Stimulated activated CD4-positive, alpha-beta T cell treated with anti-CD3 and anti-CD28 coated beads, TNF-alpha, amount 100 ng/mL, for 1 hour (primary cell): Measurements from ENCODE around the gene POLR2E.
A peak's percentile ranks its signal among the peaks of the same experiment; 100 is the strongest.

ENCODE experiments used
- DNase-seq, 3 donors: peaks; one replicate each; pipeline ENCODE4 v3.0.0-alpha.2; 2020; ENCODE audit warnings: low read depth in 3 of 3, low spot score in 1 of 3

The POLR2E gene

DNA sequence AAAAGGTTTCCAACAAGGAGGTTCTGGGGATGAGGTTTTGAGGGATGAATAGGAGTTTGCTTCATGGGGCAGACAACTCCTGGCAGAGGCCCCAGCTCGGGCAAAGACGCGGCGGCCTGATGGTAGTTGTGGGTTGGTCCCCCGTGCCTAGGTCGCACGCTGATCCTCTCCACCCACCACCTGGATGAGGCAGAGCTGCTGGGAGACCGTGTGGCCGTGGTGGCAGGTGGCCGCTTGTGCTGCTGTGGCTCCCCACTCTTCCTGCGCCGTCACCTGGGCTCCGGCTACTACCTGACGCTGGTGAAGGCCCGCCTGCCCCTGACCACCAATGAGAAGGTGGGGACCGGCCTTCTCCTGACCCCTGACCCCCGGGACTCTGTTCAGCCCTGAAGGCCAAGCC is 43.4 kb downstream of the POLR2E start:
- DNase-seq = no peak

GRCh38 chr19:1050989-1051788 is 44.0 kb downstream of the POLR2E start:
- DNase-seq = no peak

- DNase-seq = no peak
Measured at GRCh38 chr19:1049800-1050199, 45.4 kb downstream of the POLR2E start.

DNA sequence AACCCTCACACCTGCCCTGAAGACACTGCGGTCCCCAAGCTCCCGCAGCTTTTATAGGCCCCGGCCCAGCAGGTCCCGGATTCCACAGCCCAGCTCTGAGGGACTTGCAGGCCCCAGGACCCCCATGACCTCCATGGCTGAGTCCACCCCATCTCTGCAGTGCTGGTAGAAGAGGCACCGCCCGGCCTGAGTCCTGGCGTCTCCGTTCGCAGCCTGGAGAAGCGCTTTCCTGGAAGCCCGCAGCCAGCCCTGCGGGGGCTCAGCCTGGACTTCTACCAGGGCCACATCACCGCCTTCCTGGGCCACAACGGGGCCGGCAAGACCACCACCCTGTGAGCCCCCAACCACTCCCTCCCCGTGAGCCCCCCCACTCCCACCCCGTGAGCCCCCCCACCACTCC is 46.1 kb downstream of the POLR2E start:
- DNase-seq = no peak

- DNase-seq = no peak
Measured at GRCh38 chr19:1047696-1048147, 47.5 kb downstream of the POLR2E start.

DNA sequence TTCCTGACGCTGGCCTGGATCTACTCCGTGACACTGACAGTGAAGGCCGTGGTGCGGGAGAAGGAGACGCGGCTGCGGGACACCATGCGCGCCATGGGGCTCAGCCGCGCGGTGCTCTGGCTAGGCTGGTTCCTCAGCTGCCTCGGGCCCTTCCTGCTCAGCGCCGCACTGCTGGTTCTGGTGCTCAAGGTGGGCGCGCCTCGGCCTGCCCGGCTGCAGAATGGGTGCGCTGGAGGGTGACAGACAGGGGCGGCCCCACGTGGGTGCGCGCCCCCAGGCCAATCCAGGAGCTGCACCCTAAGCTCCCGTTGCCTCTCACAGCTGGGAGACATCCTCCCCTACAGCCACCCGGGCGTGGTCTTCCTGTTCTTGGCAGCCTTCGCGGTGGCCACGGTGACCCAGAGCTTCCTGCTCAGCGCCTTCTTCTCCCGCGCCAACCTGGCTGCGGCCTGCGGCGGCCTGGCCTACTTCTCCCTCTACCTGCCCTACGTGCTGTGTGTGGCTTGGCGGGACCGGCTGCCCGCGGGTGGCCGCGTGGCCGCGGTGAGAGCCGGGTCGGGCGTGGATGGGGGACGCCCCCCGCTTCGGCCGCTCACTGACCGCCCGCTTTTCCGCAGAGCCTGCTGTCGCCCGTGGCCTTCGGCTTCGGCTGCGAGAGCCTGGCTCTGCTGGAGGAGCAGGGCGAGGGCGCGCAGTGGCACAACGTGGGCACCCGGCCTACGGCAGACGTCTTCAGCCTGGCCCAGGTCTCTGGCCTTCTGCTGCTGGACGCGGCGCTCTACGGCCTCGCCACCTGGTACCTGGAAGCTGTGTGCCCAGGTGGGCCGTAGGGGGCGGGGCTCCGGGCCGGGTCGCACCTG is 48.1 kb downstream of the POLR2E start:
- no peak for DNase-seq

GRCh38 chr19:1046117-1046626 is 49.0 kb downstream of the POLR2E start:
- DNase-seq = no peak

DNA sequence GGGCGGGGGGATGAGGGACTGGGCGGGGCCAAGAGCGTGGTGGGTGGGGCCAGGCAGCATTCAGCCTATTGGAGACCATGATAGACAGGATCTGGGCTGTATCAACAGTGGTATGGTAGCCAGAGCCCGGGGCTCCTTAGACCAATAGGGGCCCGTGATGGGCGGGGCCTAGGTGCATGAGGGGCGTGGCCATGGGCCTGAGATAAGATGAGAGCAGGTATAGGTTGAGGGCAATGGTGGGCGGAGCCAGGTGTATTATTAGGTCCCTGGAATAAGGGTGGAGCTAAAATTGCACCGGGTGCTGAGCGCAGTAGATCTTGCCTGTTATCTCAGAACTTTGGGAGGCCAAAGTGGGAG is 50.0 kb downstream of the POLR2E start:
- DNase-seq = no peak

DNA sequence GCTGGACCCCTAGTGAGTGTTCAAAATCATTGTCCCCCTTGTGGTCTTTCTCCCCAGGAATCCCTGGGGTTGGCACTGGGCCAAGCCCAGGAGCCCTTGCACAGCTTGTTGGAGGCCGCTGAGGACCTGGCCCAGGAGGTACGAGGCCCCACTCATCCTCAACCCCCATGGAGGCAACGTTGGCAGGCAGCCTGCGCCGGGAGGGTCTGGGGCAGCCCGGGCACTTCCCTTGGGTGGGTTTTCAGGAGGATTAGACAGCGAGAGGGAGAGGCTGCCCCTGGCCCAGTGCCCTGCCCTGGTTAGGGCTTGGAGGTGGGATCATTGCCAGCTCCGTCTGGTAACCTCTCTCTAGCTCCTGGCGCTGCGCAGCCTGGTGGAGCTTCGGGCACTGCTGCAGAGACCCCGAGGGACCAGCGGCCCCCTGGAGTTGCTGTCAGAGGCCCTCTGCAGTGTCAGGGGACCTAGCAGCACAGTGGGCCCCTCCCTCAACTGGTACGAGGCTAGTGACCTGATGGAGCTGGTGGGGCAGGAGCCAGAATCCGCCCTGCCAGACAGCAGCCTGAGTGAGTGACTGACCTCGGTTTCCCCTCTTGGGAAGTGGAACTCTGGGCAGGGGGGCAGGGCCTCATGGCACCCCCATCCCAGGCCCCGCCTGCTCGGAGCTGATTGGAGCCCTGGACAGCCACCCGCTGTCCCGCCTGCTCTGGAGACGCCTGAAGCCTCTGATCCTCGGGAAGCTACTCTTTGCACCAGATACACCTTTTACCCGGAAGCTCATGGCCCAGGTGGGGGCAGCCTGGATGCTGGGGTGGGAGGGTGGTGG is 52.3 kb downstream of the POLR2E start:
- DNase-seq = no peak

GRCh38 chr19:1041835-1042685 is 53.1 kb downstream of the POLR2E start:
- DNase-seq = no peak

DNA sequence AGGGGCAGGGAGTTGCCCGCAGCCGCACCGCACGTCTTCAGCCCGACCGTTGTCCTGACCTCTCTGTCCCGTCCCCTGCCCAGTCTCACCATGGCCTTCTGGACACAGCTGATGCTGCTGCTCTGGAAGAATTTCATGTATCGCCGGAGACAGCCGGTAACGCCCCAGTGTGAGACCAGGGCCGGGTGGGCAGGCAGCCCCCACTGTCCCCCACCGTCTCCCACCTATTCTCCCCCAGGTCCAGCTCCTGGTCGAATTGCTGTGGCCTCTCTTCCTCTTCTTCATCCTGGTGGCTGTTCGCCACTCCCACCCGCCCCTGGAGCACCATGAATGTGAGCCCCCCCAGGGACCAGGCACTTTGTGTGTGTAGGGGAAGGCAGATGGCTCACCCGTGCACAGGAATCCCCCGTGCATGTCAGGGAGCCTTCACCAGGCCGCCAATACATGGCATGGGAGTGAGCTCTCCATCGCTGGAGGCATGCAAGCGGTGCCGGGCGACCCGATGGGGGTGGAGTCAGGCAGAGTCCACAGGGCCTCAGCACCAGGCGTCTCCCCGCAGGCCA is 53.8 kb downstream of the POLR2E start:
- DNase-seq = no peak

DNA sequence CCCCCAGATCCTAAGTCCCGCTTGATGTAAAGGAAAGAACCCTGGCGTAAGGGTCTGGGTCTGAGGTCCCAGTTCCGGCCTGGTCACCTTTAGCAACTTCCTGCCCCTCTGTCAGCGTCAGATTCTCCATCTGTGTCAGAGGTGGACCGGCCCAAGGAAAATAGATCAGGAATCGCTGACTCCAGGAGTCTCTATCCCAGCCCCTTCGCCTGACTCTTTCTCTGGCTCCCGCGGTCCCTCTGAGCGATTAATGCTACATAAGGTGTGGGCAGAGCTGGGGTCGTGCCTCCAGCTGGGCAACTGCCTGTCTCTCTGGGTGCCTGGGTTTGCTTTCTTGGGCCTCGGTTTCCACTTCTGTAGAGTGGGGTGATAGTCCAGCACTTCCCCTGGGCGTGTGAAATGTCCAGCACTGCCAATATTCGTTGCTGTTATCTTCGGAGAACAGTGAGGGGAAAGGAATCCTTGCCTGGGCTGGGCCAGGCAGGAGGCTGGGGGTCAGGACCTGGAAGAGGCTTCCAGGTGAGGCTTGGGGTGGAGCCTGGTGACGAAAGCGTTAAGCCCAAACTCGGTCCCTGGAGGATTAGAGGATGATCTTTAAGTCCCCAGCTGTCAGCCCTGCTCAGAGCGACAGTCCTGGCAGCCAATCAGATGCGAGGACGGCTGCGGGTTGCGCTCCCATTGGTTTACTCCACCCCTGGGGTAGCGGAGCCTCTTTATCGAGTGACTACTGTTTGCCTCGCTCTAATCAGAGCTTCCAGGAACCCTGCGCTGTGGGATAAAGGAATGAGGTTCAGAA is 54.5 kb downstream of the POLR2E start:
- peak; percentile 79 to 83 (median 80) for DNase-seq

GRCh38 chr19:1039646-1040475 is 55.3 kb downstream of the POLR2E start, which contains the start of gene ABCA7:
Gene ABCA7 (plus strand): TSS chr19:1040107. CDS start chr19:1041362, 1,255 bp downstream.
- DNase-seq = peak; percentile 98 to 100 (median 100)

- no peak for DNase-seq
Measured at GRCh38 chr19:1038978-1039645, 56.1 kb downstream of the POLR2E start.

GRCh38 chr19:1037621-1038064 is 57.5 kb downstream of the POLR2E start:
- no peak for DNase-seq
